ENCODE results near the gene HCN3.
A peak's percentile ranks its signal among the peaks of the same experiment; 100 is the strongest.

The HCN3 gene

DNA sequence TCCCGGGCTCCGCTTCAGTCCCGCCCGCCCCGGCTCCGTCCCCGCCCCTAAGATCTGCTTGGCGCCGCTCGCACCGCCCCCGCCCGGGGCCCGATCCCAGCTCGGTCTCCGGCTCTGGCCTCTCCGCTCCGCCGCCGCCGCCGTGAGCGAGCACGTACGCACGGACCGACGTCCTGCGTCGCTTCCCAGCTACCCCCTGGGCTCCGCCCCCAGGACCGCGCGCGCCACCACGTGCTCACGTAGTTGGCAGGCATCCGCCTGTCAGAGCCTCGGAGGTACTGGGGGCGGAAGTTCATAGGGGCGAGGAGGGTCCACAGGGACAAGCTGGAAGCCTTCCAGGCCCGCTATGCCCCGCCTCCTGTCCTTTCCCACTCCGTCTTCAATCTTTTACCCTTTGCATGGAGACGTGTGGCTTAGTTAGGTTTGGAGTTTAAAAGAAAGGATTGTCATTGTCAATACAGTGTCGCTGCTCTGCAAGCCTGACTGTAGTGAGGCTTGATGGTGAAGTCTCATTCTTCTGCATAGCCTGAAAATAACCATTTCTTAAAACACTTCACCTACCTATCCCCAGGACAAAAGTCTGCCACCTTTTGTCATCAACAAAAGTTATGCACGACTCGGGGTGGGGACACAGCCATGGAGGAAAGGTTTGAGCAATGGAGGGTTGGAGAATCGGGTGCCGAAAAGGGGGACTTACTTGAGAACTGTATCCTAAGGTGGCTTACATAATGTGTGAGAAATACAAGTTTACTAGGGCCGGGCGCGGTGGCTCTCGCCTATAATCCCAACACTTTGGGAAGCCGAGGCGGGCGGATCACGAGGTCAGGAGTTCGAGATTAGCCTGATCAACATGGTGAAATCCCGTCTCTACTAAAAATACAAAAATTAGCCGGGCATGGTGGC is 3.7 kb upstream of the HCN3 start, which contains the start of gene CLK2 (continued):
- TF ChIP-seq, protein P1, sequence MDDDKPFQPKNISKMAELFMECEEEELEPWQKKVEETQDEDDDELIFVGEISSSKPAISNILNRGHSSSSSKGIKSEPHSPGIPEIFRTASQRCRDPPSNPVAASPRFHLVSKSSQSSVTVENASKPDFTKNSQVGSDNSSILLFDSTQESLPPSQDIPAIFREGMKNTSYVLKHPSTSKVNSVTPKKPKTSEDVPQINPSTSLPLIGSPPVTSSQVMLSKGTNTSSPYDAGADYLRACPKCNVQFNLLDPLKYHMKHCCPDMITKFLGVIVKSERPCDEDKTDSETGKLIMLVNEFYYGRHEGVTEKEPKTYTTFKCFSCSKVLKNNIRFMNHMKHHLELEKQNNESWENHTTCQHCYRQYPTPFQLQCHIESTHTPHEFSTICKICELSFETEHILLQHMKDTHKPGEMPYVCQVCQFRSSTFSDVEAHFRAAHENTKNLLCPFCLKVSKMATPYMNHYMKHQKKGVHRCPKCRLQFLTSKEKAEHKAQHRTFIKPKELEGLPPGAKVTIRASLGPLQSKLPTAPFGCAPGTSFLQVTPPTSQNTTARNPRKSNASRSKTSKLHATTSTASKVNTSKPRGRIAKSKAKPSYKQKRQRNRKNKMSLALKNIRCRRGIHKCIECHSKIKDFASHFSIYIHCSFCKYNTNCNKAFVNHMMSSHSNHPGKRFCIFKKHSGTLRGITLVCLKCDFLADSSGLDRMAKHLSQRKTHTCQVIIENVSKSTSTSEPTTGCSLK (tag by site-specific recombination; IDR thresholded peaks at IDR 0.05) = no peak
- TF ChIP-seq ZNF138 (tag by site-specific recombination; IDR thresholded peaks at IDR 0.05; ENCODE audit: borderline replicate concordance) (no peak), ZNF629 (tag by site-specific recombination; IDR thresholded peaks at IDR 0.05) (peak; percentile 59; the same call in 1 of the 2 replicates), ZNF433 (tag by site-specific recombination; IDR thresholded peaks at IDR 0.05; ENCODE audit: low read depth) (no peak), GLIS1 (tag by site-specific recombination; IDR thresholded peaks at IDR 0.05) (peak; percentile 89), ZNF146 (tag by site-specific recombination; IDR thresholded peaks at IDR 0.05) (no peak), KLF10 (tag by site-specific recombination; IDR thresholded peaks at IDR 0.05) (peak; percentile 22; the same call in 1 of the 2 replicates), ZNF394 (tag by site-specific recombination; IDR thresholded peaks at IDR 0.05; ENCODE audit: borderline replicate concordance) (peak; percentile 82), SP2 (tag by site-specific recombination; IDR thresholded peaks at IDR 0.05) (peak; percentile 77), ZNF132 (tag by site-specific recombination; IDR thresholded peaks at IDR 0.05; ENCODE audit: borderline replicate concordance) (no peak)
- TF ChIP-seq, protein P2, sequence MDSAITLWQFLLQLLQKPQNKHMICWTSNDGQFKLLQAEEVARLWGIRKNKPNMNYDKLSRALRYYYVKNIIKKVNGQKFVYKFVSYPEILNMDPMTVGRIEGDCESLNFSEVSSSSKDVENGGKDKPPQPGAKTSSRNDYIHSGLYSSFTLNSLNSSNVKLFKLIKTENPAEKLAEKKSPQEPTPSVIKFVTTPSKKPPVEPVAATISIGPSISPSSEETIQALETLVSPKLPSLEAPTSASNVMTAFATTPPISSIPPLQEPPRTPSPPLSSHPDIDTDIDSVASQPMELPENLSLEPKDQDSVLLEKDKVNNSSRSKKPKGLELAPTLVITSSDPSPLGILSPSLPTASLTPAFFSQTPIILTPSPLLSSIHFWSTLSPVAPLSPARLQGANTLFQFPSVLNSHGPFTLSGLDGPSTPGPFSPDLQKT (IDR thresholded peaks at IDR 0.05; ENCODE audit: borderline replicate concordance, low read depth, low read length) = no peak
- TF ChIP-seq, protein P3, sequence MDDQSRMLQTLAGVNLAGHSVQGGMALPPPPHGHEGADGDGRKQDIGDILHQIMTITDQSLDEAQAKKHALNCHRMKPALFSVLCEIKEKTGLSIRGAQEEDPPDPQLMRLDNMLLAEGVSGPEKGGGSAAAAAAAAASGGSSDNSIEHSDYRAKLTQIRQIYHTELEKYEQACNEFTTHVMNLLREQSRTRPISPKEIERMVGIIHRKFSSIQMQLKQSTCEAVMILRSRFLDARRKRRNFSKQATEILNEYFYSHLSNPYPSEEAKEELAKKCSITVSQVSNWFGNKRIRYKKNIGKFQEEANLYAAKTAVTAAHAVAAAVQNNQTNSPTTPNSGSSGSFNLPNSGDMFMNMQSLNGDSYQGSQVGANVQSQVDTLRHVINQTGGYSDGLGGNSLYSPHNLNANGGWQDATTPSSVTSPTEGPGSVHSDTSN (CRISPR knock-in tag; IDR thresholded peaks at IDR 0.05) = no peak

DNA sequence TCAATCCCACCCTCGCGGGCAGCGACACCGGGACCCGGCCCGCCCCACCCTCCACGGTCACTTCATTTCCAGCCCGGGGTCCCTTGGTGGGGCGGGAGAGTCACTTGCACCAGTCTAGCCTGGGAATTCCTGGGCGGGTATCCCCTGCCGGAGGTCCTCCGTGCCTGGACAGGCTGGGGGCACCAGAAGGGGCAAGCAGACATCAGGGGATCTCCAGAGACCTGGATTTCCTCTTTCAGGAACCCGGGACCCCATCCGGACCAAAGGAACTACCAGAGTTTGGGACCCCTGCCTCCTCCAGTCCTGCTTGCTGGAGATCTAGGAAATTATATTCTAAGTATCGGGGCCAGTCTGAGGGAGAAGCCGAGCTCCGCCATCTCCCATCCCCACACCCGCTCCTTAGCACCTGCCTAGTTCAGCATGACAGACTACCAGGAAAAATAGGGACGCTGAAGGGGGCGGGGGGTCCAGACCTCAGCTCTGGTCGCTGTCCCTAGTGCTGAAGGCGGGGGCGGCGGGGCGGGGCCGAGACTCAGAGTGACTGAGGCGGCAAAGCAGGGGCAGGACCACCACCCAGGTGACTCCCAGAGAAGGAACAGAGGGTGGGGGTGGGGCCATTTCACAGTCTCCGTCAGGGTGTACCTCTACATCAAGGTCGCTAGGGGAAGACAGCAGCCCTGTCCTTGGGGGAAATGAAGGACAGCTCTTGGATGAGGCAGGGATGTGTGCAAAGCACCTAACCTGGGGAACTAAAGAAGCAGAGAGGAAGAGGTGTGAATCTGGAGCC is 832 bp downstream of the HCN3 start:
- ChIA-PET CTCF (interaction anchor here (0.6 to 1.8 kb wide), 7 partner anchors 19 to 53 kb away, joined by 3 to 9 read pairs (median 4); no protein-coding TSS in a partner anchor), POLR2A (interaction anchor here (0.6 to 1.3 kb wide), 6 partner anchors 15 to 278 kb away, joined by 3 to 7 read pairs (median 3); partner anchors contain the start of genes FDPS and SCAMP3)
- Histone ChIP-seq H3K4me1 (ENCODE audit: control insufficient read depth, insufficient read depth, low read length) (no peaks in the 10 kb centered on the region), H3K9me3 (ENCODE audit: control insufficient read depth, insufficient read depth, low read depth, low read length) (no peaks in the 10 kb centered on the region), H3K4me3 (ENCODE audit: low read depth, low read length) (peak overlapping the region; percentile 75), H3K27ac (ENCODE audit: extremely low read depth, low read depth, low read length) (peak overlapping the region; percentile 58; the same call in 1 of the 2 replicates), H3K36me3 (ENCODE audit: control insufficient read depth in 2 of 2, insufficient read depth in 1 of 2, low read length in 2 of 2) (peaks cover 0 to 5% of the 10 kb centered on the region in 2 experiments; a peak in 1 of 3 replicates)
- TF ChIP-seq ZNF777 (tag by site-specific recombination; IDR thresholded peaks at IDR 0.05; ENCODE audit: borderline replicate concordance) = no peak
- peak; percentile 60 for TF ChIP-seq ZBTB48 (tag by site-specific recombination; IDR thresholded peaks at IDR 0.05)
- TF ChIP-seq OSR2 (tag by site-specific recombination; IDR thresholded peaks at IDR 0.05) = no peak
- TF ChIP-seq, protein P4, sequence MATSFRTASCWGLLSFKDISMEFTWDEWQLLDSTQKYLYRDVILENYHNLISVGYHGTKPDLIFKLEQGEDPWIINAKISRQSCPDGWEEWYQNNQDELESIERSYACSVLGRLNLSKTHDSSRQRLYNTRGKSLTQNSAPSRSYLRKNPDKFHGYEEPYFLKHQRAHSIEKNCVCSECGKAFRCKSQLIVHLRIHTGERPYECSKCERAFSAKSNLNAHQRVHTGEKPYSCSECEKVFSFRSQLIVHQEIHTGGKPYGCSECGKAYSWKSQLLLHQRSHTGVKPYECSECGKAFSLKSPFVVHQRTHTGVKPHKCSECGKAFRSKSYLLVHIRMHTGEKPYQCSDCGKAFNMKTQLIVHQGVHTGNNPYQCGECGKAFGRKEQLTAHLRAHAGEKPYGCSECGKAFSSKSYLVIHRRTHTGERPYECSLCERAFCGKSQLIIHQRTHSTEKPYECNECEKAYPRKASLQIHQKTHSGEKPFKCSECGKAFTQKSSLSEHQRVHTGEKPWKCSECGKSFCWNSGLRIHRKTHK (tag by site-specific recombination; IDR thresholded peaks at IDR 0.05) = no peak
- peak; percentile 63; the same call in 1 of the 2 replicates for TF ChIP-seq KLF1 (tag by site-specific recombination; IDR thresholded peaks at IDR 0.05)
- no peak for TF ChIP-seq ZSCAN23 (tag by site-specific recombination; IDR thresholded peaks at IDR 0.05)
- TF ChIP-seq SP2 (tag by site-specific recombination; IDR thresholded peaks at IDR 0.05) = peak; percentile 65; the same call in 1 of the 2 replicates
- TF ChIP-seq, protein P5, sequence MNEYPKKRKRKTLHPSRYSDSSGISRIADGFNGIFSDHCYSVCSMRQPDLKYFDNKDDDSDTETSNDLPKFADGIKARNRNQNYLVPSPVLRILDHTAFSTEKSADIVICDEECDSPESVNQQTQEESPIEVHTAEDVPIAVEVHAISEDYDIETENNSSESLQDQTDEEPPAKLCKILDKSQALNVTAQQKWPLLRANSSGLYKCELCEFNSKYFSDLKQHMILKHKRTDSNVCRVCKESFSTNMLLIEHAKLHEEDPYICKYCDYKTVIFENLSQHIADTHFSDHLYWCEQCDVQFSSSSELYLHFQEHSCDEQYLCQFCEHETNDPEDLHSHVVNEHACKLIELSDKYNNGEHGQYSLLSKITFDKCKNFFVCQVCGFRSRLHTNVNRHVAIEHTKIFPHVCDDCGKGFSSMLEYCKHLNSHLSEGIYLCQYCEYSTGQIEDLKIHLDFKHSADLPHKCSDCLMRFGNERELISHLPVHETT (tag by site-specific recombination; IDR thresholded peaks at IDR 0.05) = no peak
- TF ChIP-seq ZNF521 (tag by site-specific recombination; IDR thresholded peaks at IDR 0.05) = no peak
- no peak for TF ChIP-seq MZF1 (tag by site-specific recombination; IDR thresholded peaks at IDR 0.05; ENCODE audit: borderline replicate concordance)
- no peak for TF ChIP-seq MYNN (tag by site-specific recombination; IDR thresholded peaks at IDR 0.05; ENCODE audit: borderline replicate concordance)
- TF ChIP-seq ZNF211 (tag by site-specific recombination; IDR thresholded peaks at IDR 0.05; ENCODE audit: low read depth) = no peak
- TF ChIP-seq, protein P6, sequence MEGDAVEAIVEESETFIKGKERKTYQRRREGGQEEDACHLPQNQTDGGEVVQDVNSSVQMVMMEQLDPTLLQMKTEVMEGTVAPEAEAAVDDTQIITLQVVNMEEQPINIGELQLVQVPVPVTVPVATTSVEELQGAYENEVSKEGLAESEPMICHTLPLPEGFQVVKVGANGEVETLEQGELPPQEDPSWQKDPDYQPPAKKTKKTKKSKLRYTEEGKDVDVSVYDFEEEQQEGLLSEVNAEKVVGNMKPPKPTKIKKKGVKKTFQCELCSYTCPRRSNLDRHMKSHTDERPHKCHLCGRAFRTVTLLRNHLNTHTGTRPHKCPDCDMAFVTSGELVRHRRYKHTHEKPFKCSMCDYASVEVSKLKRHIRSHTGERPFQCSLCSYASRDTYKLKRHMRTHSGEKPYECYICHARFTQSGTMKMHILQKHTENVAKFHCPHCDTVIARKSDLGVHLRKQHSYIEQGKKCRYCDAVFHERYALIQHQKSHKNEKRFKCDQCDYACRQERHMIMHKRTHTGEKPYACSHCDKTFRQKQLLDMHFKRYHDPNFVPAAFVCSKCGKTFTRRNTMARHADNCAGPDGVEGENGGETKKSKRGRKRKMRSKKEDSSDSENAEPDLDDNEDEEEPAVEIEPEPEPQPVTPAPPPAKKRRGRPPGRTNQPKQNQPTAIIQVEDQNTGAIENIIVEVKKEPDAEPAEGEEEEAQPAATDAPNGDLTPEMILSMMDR (tag by site-specific recombination; IDR thresholded peaks at IDR 0.05) = peak; percentile 38; the same call in 1 of the 2 replicates

Data from HEK293 (cell line).